Measurements from ENCODE around the gene WDR64.

DNA sequence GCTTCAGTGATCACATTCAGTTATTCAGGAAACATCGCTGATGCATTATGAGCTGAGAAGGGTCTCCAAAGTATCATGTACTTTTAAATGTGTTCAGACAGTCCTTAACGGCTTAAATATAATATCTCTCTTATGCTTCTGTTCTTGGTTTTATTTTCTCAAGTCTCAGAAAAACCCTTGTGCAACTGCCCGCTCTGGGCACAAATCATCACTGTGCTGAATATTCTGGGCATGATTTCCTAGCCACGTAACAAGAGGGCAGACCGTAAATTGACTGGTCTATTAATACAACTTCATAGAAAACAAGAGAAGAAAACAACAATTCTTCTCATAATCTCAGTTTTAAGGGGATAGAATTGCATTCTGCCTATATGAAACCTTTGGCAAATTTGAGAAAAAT, 99.4 kb downstream of the WDR64 start:
- TF ChIP-seq, protein P1, sequence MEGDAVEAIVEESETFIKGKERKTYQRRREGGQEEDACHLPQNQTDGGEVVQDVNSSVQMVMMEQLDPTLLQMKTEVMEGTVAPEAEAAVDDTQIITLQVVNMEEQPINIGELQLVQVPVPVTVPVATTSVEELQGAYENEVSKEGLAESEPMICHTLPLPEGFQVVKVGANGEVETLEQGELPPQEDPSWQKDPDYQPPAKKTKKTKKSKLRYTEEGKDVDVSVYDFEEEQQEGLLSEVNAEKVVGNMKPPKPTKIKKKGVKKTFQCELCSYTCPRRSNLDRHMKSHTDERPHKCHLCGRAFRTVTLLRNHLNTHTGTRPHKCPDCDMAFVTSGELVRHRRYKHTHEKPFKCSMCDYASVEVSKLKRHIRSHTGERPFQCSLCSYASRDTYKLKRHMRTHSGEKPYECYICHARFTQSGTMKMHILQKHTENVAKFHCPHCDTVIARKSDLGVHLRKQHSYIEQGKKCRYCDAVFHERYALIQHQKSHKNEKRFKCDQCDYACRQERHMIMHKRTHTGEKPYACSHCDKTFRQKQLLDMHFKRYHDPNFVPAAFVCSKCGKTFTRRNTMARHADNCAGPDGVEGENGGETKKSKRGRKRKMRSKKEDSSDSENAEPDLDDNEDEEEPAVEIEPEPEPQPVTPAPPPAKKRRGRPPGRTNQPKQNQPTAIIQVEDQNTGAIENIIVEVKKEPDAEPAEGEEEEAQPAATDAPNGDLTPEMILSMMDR (IDR thresholded peaks at IDR 0.05; ENCODE audit: poor library complexity) = no peak
- TF ChIP-seq EZH2 (IDR thresholded peaks at IDR 0.05; ENCODE audit: borderline replicate concordance) = no peak

Data from hepatocyte (in vitro differentiated cells).